Loucy (cell line): Measurements from ENCODE around the gene PCGF2.

Experiments used
- EZH2phosphoT487 ChIP-seq: fragments of 200-600 bp; IDR thresholded peaks from 2 replicates; pipeline ENCODE4 v1.6.1; 2018; ENCODE audit warnings: antibody characterized with exemption, mild to moderate bottlenecking, moderate library complexity, borderline replicate concordance
- TF ChIP-seq, protein P1 (sequence below): fragments of 200-600 bp; sonication (generic); conservative IDR thresholded peaks from 2 replicates; pipeline ENCODE4 v1.5.1; 2014; ENCODE audit warnings: mild to moderate bottlenecking, antibody characterized with exemption, low read length

GRCh38 chr17:38719289-38719942 is 28.7 kb downstream of the PCGF2 start:
- TF ChIP-seq, protein P1, sequence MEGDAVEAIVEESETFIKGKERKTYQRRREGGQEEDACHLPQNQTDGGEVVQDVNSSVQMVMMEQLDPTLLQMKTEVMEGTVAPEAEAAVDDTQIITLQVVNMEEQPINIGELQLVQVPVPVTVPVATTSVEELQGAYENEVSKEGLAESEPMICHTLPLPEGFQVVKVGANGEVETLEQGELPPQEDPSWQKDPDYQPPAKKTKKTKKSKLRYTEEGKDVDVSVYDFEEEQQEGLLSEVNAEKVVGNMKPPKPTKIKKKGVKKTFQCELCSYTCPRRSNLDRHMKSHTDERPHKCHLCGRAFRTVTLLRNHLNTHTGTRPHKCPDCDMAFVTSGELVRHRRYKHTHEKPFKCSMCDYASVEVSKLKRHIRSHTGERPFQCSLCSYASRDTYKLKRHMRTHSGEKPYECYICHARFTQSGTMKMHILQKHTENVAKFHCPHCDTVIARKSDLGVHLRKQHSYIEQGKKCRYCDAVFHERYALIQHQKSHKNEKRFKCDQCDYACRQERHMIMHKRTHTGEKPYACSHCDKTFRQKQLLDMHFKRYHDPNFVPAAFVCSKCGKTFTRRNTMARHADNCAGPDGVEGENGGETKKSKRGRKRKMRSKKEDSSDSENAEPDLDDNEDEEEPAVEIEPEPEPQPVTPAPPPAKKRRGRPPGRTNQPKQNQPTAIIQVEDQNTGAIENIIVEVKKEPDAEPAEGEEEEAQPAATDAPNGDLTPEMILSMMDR, result no peak
- no peak for TF ChIP-seq EZH2phosphoT487
